Endometrial microvascular endothelial cells (primary cell): ENCODE data around the gene MMRN1. TPM values are rescaled to one million over a fixed set of nuclear protein-coding genes. Genes with fewer than 3 reads are reported as not detected.

Experiments used
- in situ Hi-C: cut with HindIII; loops from 2 replicates; pipeline ENCODE4 v1.10.0; 2017; ENCODE audit warnings: low sequenced_read_pairs, low pct_unique_long_range_greater_than_20kb; ENCODE audit errors: inconsistent ontology term
- total RNA-seq: library from RNA; depleted of rRNA; stranded (reverse); fragments of >200 nt; gene quantifications from one replicate; pipeline ENCODE4 v1.2.3, GENCODE V29; 2015; ENCODE audit errors: inconsistent ontology term

Gene MMRN1
- total RNA-seq, 1 donor from 2014 or later = 172 TPM

- in situ Hi-C loops = no loop called here
Measured at GRCh38 chr4:89981789-89982334, 87.2 kb downstream of the MMRN1 start.

- in situ Hi-C loops = no loop called here
Measured at GRCh38 chr4:89988268-89988667, 93.6 kb downstream of the MMRN1 start.

GRCh38 chr4:89992744-89993143 is 98.1 kb downstream of the MMRN1 start:
- in situ Hi-C loops = no loop called here

GRCh38 chr4:89994176-89994873 is 99.7 kb downstream of the MMRN1 start:
- in situ Hi-C loops = no loop called here

GRCh38 chr4:89995006-89995405 is 100.4 kb downstream of the MMRN1 start:
- in situ Hi-C loops = no loop called here

- in situ Hi-C loops = no loop called here
Measured at GRCh38 chr4:89995814-89996213, 101.2 kb downstream of the MMRN1 start.

- in situ Hi-C loops = no loop called here
Measured at GRCh38 chr4:89997171-89997704, 102.6 kb downstream of the MMRN1 start.

- in situ Hi-C loops = no loop called here
Measured at GRCh38 chr4:89998469-89999011, 103.9 kb downstream of the MMRN1 start.

- in situ Hi-C loops = no loop called here
Measured at GRCh38 chr4:90001023-90001422, 106.4 kb downstream of the MMRN1 start.

- in situ Hi-C loops = no loop called here
Measured at GRCh38 chr4:90002441-90003062, 107.9 kb downstream of the MMRN1 start.

Other genes with a start within 250 kb of the MMRN1 start
- gene SNCA, start 57.7 kb upstream of the MMRN1 start, total RNA-seq = 69.2 TPM
- gene CCSER1, start 232.5 kb downstream of the MMRN1 start, total RNA-seq = 2.0 TPM